Measurements from ENCODE around the gene ZMYND10.
"Not testable (repeated sequence)": the region's sequence is repeated elsewhere in the genome, so short reads cannot be mapped to it uniquely, and the experiment has no call there.

ZMYND10 gene

GRCh38 chr3:50318615-50319014 lies 26.9 kb downstream of the ZMYND10 start:
- no peak overlapping the region for H3K4me3 ChIP-seq (ENCODE audit: control insufficient read depth, low read depth, low read length)
- no peak for DNase-seq (ENCODE audit: low read depth)
- no peak for TF ChIP-seq CTCF (conservative IDR thresholded peaks at IDR 0.05; ENCODE audit: control insufficient read depth, insufficient read depth, low read depth, low read length)

- H3K4me3 ChIP-seq (ENCODE audit: control insufficient read depth, low read depth, low read length): no peak overlapping the region
- DNase-seq (ENCODE audit: low read depth): no peak
- no peak for TF ChIP-seq CTCF (conservative IDR thresholded peaks at IDR 0.05; ENCODE audit: control insufficient read depth, insufficient read depth, low read depth, low read length)
Measured at GRCh38 chr3:50318163-50318562, 27.4 kb downstream of the ZMYND10 start.

GRCh38 chr3:50317300-50317699 lies 28.2 kb downstream of the ZMYND10 start:
- no peak overlapping the region for H3K4me3 ChIP-seq (ENCODE audit: control insufficient read depth, low read depth, low read length)
- no peak for DNase-seq (ENCODE audit: low read depth)
- no peak for TF ChIP-seq CTCF (conservative IDR thresholded peaks at IDR 0.05; ENCODE audit: control insufficient read depth, insufficient read depth, low read depth, low read length)

- H3K4me3 ChIP-seq (ENCODE audit: control insufficient read depth, low read depth, low read length): no peak overlapping the region
- TF ChIP-seq CTCF (conservative IDR thresholded peaks at IDR 0.05; ENCODE audit: control insufficient read depth, insufficient read depth, low read depth, low read length): no peak
- DNase-seq (ENCODE audit: low read depth): peak; percentile 53
Measured at GRCh38 chr3:50316657-50317242, 28.8 kb downstream of the ZMYND10 start.

GRCh38 chr3:50314816-50315215 lies 30.7 kb downstream of the ZMYND10 start:
- no peak for TF ChIP-seq CTCF (conservative IDR thresholded peaks at IDR 0.05; ENCODE audit: control insufficient read depth, insufficient read depth, low read depth, low read length)
- no peak overlapping the region for H3K4me3 ChIP-seq (ENCODE audit: control insufficient read depth, low read depth, low read length)
- no peak for DNase-seq (ENCODE audit: low read depth)

DNA sequence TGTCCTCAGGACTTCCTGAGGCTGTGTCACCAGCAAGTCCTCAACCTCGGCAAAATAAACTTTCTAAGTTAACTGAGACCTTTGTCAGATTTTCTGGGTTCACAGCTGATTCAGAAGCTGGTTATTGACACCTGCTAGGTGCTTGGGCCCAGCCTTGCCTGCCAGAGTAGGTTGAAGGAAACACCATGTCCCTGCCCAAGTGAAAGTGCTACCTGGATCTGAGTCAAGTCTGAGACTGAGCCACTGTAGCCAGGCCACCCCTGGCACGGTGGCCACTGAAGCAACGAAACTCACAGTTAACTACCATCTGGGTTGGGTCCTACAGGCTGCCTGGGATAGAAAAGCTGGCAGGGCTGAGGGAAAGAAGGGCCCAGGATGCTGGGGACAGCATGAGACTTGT lies 31.2 kb downstream of the ZMYND10 start:
- DNase-seq (ENCODE audit: low read depth): no peak
- H3K4me3 ChIP-seq (ENCODE audit: control insufficient read depth, low read depth, low read length): no peak overlapping the region
- TF ChIP-seq CTCF (conservative IDR thresholded peaks at IDR 0.05; ENCODE audit: control insufficient read depth, insufficient read depth, low read depth, low read length): no peak

DNA sequence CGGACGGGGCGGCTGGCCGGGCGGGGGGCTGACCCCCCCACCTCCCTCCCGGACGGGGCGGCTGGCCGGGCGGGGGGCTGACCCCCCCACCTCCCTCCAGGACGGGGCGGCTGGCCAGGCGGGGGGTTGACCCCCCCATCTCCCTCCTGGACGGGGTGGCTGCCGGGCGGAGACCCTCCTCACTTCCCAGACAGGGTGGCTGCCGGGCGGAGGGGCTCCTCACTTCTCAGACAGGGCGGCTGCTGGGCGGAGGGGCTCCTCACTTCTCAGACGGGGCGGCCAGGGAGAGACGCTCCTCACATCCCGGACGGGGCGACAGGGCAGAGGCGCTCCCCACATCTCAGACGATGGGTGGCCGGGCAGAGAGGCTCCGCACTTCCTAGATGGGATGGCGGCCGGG lies 33.5 kb downstream of the ZMYND10 start:
- H3K4me3 ChIP-seq (ENCODE audit: control insufficient read depth, low read depth, low read length); DNase-seq (ENCODE audit: low read depth): not testable (repeated sequence)
